HG03196 (cell line): ENCODE results near the gene SVEP1.

ENCODE experiments used
- ATAC-seq: cut with Tn5 transposase; IDR thresholded peaks from one replicate; pipeline ENCODE4 v1.9.1; 2021; ENCODE audit not compliant: unreplicated experiment

The SVEP1 gene

DNA sequence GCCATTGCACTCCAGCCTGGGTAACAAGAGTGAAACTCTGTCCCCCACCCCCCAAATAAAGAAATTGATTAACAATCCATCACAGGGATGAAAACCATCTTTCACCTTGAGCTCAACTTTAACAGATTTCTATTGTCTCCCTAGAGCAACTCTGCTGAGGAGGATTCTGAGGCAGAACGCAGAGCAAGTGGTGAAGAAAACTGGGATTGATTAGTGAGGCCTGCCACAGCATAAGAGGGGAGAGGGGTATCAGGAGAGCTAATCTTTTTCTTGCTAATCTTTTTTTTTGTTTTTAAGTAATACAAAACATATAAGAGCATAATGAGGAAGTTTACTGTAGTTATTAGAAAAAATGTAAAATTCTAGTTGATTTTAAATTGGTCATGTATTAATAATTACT lies 250.8 kb downstream of the SVEP1 start:
- ATAC-seq, result no peak

DNA sequence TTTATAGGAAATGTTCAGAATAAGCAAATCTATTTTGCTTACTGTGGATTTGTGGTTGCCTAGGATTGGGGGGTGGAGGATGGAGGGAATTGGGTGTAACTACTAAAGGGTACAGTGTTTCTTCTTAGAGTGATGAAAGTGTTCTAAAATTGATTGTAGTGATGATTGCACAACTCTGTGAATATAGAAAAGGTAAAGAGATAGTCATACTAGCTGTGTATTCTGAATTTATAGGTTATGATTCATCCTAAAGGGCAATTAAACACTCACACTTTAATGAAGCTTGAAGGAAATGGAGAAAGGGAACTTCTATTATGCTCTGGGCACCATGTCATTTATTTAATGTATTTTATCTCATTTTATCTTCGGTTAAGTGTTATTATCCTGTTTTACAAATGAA lies 251.8 kb downstream of the SVEP1 start:
- no peak for ATAC-seq

DNA sequence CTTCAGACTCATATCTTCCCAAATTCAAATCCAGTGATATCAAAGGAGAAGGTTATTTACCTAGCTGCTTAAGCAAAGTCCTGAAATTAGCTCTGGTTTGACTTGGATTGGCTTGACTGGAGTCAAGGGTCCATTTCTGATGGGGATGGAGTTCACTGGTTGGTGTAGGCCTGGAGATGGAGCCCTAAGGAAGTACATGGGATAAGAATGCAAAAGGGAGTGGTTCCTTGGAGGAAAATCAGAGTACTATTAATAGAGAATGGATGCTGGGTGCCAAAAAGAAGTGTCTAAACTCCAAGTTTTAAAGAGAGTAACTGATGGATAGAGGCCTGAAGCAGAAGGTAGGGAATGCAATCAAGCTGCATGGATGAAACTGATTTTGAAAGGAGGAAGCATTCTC lies 255.7 kb downstream of the SVEP1 start:
- no peak for ATAC-seq

DNA sequence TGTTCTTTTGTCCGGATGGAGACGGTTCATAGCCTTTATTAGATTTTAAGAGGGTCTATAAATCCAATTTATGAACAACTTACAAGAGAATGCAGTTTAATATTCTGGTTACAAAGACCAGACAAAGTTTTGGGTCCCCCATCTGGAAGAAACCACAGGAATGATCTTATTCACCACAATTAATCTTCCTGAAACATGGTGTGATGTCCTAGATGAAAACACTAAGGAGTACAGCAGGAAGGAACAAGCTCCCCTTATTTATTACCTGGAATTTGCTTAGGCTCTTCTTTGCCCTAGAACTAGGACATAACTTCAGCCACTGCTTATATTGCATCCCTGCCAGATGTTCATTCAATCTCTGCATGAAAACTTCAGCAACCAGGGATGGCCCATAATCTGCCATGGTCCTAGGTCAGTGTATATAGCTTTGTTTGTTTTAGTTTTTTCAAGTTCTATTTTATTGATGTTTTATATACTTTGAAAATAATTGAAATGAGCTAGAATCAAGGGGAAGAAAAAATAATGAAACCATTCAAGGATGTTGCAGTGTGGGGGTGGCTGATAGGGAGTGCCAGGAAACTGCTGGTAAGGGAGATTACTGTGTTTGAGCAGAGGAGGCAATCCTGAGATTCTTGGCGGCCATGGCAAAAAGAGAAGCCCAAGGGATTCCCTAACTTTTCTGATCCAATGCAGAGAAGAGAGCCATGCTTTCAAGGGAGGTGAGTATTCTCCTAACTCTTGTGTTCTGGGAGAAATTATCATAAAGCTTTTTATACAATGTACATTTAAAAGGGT lies 258.7 kb downstream of the SVEP1 start:
- ATAC-seq, result no peak

DNA sequence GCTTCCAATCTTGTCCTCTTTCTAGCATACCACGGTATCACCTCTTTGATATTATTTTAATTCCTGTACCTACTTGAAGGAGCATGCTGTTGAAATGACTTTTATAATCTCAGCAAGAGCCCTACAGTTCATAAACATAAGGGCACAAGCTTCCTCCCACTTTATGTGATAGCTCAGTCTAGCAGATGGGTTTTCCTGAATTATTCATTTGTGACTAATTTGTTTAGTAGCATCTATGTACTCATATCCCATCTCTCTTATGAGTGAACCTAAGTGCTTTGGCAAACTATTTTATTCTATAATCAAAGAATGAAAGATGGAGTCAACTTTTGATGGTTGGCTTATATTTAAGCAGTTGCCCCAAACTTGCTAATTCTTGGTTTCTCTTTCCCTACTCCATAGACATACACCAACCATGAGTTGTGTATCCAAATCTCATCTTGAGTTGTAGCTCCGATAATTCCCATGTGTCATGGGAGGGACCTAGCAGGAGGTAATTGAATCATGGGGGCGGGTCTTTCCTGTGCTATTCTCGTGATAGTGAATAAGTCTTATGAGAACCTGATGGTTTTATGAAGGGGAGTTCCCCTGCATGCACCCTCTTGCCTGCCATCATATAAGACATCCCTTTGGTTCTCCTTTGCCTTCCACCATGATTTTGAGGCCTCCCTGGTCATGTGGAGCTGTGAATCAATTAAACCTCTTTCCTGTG lies 259.6 kb downstream of the SVEP1 start:
- ATAC-seq, result no peak

DNA sequence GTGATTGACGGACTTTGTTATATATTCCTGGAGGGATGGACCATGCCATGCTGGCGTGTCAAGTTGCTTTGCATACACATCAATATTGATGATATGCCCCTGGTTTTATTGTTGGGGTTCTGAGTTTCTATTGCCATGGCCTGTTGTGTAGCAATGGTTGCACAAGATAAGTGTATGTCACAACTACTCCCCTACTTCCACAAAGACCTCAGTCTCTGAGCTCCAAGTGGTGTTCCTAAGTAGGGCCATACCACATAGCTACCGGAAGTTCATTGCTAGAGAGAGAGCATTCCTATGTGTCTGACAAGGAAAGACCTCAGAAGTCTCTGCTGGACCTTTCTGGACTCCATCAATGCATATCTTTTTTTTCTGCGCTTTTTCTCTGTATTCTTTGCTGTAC lies 261.6 kb downstream of the SVEP1 start:
- no peak for ATAC-seq

DNA sequence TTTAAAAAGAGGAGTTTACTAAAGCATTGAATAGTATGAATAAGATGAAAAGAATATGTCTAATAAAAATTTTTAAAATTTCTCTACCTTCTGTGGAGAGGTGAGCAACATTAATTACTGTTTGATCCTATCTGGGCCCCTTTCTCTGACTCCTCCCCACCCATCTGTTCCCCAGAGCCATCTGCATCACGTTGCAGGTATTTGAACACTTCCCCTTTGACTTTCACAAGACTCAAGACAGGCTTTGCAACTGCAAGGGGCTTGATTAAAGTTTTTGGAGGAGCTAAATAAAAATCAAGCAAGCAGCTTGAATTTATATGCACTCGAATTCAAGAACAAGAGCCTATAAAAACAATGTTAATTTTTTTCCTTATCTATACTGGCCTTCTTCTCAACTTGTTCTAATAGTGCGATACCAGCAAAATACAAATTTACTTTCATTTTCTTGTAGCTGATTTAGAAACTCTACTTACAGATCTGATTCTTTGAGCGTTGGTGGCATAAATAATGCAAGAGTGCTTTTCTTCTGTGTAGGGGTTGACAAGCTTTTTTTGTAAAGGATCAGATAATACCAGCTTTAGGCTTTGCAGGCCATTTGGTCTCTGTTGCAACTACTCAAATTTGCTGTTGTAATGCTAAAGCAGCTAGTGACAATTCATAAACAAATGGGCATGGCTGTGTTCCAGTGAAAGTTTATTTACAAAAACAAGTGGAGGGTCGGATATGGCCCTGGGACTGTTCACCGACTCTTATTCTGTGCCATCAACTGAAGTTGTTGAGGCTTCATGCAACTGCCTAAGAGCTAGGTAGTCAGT lies 263.1 kb downstream of the SVEP1 start:
- peak; percentile 95 for ATAC-seq
